GM21447 (cell line): ENCODE results near the gene TMOD3.
"Not testable (repeated sequence)": the region's sequence is repeated elsewhere in the genome, so short reads cannot be mapped to it uniquely, and the experiment has no call there.

Experiments used
- ATAC-seq: cut with Tn5 transposase; IDR thresholded peaks from one replicate; pipeline ENCODE4 v1.9.1; 2021; ENCODE audit not compliant: unreplicated experiment

TMOD3 gene

GRCh38 chr15:51829376-51830275 is at the start of gene TMOD3:
TSS of gene TMOD3 (plus strand) at chr15:51829653. CDS start at chr15:51862885, 33,232 bp downstream.
- ATAC-seq: peak; percentile 86

GRCh38 chr15:51780636-51781035 is 48.8 kb upstream of the TMOD3 start:
- ATAC-seq: no peak

DNA sequence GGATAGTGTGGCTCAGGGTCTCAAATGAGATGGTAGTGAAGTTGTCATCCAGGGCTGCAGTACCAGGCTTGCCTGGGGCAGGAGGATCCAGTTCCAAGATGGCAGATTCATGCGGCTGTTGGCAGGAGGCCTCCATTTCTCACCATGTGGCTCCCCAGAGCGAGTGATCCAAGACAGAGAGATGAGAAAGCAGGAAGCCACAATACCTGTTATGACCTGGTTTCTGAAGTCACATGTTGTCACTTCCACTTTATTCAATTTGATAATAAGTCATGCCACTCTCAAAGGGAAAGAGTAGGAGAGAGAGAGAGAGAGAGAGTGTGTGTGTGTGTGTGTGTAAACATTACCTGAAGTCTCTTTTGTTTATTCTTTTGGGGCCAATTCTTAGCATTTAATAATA is 47.9 kb upstream of the TMOD3 start:
- ATAC-seq: no peak

DNA sequence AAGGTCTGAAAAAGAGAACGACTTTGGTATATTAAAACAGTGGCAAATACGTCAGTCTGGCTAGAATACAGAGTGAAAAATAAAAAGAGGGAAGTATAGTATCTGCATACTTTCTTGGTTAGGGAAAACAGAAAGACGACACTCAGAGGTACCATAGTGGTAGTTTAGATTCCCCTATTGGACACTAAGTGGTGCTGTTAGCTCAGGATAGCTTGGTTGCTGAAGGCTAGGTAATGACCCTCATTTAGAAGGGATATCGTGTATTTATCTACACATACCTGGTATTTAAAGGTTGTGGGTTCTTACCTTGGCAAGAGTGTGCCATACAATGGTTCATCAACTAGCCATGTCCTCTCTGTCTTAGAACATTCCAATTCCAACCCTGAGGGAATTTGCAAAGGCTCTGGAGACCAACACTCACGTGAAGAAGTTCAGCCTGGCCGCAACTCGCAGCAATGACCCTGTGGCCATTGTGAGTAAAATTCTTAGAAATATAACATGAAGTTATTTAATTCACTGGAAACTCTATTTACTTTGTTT is 47.0 kb upstream of the TMOD3 start:
- ATAC-seq: no peak

GRCh38 chr15:51783967-51784366 is 45.5 kb upstream of the TMOD3 start:
- no peak for ATAC-seq

DNA sequence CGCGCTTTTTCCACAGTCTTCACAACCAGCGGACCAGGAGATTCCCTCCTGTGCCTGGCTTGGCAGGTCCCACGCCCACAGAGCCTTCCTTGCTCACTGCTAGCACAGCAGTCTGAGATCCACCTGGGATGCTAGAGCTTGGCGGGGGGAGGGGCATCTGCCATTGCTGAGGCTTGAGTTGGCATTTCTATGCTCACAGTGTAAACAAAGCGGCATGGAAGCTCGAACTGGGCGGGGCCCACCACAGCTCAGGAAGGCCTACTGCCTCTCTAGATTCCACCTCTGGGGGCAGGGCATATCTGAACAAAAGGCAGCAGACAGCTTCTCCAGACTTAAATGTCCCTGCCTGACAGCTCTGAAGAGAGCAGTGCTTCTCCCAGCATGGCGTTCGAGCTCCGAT is 42.3 kb upstream of the TMOD3 start:
- not testable (repeated sequence) for ATAC-seq

DNA sequence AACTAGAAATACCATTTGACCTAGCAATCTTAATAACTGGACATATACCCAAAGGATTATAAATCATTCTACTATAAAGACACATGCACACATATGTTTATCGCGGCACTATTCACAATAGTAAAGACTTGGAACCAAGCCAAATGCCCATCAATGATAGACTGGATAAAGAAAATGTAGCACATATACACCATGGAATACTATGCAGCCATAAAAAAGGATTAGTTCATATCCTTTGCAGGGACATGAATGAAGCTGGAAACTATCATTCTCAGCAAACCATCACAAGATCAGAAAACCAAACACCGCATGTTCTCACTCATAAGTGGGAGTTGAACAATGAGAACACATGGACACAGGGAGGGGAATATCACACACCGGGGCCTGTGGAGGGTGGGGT is 37.0 kb upstream of the TMOD3 start:
- not testable (repeated sequence) for ATAC-seq

- ATAC-seq: no peak
These were observed 35.7 kb upstream of the TMOD3 start for GRCh38 chr15:51793521-51794305.

DNA sequence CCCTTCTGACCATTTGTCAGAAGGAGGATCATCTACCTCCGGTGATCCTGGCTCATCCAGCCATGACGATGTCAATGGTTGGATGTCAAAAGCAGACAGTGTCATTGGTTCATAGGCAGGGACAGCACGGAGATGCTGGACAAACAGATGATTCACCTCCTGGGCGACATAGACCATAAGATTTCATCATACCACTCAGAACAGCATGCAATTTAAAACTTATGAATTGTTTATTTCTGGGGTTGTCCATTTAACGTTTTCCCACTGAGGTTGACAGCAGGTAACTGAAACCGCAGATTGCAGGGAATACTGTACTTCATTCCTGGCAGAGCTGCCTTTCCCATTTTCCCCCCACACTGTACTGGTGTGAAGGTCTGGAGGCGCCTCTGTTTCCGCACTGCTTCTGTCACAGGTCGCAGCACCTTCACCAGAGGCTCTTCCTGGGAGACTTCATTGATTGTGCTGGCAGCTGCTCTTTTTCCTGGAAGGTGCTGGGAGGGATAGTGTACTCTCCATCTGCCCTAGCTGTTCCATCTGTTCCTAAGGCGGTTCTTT is 32.5 kb upstream of the TMOD3 start:
- ATAC-seq: no peak

- no peak for ATAC-seq
These were observed 31.2 kb upstream of the TMOD3 start for GRCh38 chr15:51798281-51798680.

GRCh38 chr15:51799282-51800252 is 29.9 kb upstream of the TMOD3 start:
- ATAC-seq: no peak

- no peak for ATAC-seq
These were observed 28.0 kb upstream of the TMOD3 start for GRCh38 chr15:51801391-51801835.

DNA sequence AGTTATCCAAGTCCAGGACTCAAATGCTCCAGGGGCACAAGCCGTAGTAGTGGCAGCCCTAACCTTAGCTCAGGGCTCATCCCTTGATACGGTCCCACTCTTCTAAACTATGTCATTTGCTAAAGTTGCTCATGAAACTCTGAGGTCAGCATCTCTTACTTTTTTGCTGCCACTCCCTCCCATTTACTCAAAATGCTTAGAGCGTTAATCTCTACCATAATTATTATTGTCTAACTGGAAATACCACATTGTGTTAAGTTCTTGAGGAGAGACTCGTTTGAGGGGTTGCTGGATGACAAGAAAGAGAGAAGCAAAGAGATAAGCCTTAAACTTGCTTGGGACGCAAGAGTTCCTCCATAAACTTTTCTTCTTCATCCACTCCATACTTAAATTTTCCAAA is 26.9 kb upstream of the TMOD3 start:
- ATAC-seq: no peak

GRCh38 chr15:51803965-51804364 is 25.5 kb upstream of the TMOD3 start:
- no peak for ATAC-seq

DNA sequence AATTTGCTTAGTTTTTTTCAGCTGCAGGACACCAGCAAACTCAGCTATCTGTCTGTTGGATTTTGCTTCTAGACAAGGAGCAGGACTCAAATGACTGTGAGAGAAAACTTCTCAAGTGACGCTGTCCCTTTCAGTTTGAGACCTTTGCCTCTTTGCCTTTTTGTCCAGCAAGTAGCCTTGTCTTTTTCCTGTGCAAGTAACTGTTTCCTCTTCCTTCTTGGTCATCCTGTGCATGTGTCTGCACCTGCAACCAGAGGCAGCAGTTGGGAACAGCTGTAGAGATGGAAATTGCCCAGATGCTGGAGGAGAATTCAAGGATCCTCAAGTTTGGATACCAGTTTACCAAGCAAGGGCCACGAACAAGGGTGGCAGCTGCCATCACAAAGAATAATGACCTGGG is 23.3 kb upstream of the TMOD3 start:
- no peak for ATAC-seq

DNA sequence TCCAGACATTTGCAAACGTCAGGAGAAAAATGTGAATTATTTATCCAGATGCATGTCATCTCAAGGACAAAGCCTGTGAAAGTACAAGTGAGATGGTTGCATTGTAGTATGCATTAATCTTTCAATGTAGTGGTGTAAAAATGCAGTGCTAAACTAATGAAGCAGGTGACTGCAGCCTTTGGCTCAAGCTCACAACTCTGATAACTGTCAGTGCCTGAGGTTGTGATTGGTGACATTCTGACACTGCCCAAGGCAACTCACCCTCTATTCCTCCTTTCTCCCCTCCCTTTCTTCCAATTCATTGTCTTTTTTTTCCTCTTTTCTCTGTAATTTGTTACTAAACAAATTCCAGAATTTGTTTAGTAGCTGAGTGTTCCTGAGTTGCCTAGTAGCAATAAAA is 20.0 kb upstream of the TMOD3 start:
- ATAC-seq: no peak

DNA sequence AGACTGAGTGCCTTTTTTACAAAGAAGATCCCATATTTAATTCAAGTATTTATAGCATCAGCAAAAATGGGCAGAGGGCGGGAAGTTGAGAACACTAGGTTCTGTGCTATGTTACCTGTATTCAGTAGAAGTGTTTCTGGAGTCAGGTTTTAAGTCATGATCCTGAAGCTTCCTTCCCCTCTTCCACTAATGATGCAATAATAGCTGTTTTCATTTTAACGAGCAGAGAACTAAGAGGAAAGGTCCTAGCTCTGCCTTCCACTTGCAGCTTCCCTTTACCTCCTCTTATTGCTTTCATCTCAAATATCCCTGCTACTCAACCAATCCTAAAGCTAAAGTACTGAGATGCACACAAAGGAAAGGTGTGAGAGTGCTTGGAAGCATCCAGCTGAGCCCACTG is 16.9 kb upstream of the TMOD3 start:
- no peak for ATAC-seq

- no peak for ATAC-seq
These were observed 14.8 kb upstream of the TMOD3 start for GRCh38 chr15:51814606-51815005.

GRCh38 chr15:51816611-51817010 is 12.8 kb upstream of the TMOD3 start:
- no peak for ATAC-seq

GRCh38 chr15:51818150-51818549 is 11.3 kb upstream of the TMOD3 start:
- ATAC-seq: no peak
